H1 (cell line): ENCODE results near the gene RSRC2.
"Not testable (repeated sequence)": the region's sequence is repeated elsewhere in the genome, so short reads cannot be mapped to it uniquely, and the experiment has no call there.

Experiments used
- CEBPB ChIP-seq: IDR thresholded peaks from 2 replicates; pipeline ENCODE4 v1.6.1; 2012; ENCODE audit warnings: low read depth, low read length
- CREB1 ChIP-seq: IDR thresholded peaks from 2 replicates; pipeline ENCODE4 v1.6.1; 2012; ENCODE audit warnings: inconsistent platforms
- CTCF ChIP-seq, 3 experiments: IDR thresholded peaks; 1 replicate in 2 of 3; 2 replicates in 1 of 3; pipeline versions ENCODE4 v1.5.1 to v1.6.1; 2011; ENCODE audit warnings: low read length in 3 of 3, mild to moderate bottlenecking in 3 of 3, inconsistent platforms in 2 of 3, low read depth in 1 of 3, moderate library complexity in 1 of 3; ENCODE audit not compliant: insufficient read depth in 1 of 3; ENCODE audit errors: control extremely low read depth in 1 of 3
- EP300 ChIP-seq, 2 experiments: IDR thresholded peaks; 1 replicate in 1 of 2; 2 replicates in 1 of 2; pipeline ENCODE4 v1.6.1; 2011 to 2012; ENCODE audit warnings: low read depth in 2 of 2, low read length in 2 of 2, mild to moderate bottlenecking in 2 of 2, borderline replicate concordance in 1 of 2, inconsistent platforms in 1 of 2, moderate library complexity in 1 of 2
- MAFK ChIP-seq: IDR thresholded peaks from 2 replicates; pipeline ENCODE4 v1.6.1; 2012; ENCODE audit warnings: low read depth, mild to moderate bottlenecking, improper control_type of control experiment, low read length
- POLR2A ChIP-seq, 2 experiments: IDR thresholded peaks; 1 replicate in 1 of 2; 2 replicates in 1 of 2; pipeline ENCODE4 v1.6.1; 2011; ENCODE audit warnings: low read depth in 2 of 2, low read length in 2 of 2, mild to moderate bottlenecking in 2 of 2; ENCODE audit errors: control extremely low read depth in 1 of 2
- RXRA ChIP-seq: IDR thresholded peaks from 2 replicates; pipeline ENCODE4 v1.6.1; 2011; ENCODE audit warnings: low read depth, mild to moderate bottlenecking, low read length, moderate library complexity; ENCODE audit not compliant: insufficient read depth
- SIN3A ChIP-seq, 2 experiments: IDR thresholded peaks in 1 of 2; conservative IDR thresholded peaks in 1 of 2; 2 replicates each; pipeline ENCODE4 v1.6.1; 2011 to 2012; ENCODE audit warnings: low read length in 2 of 2, improper control_type of control experiment in 1 of 2, low read depth in 1 of 2, mild to moderate bottlenecking in 1 of 2
- TAF1 ChIP-seq: IDR thresholded peaks from 2 replicates; pipeline ENCODE4 v1.6.1; 2011; ENCODE audit warnings: mild to moderate bottlenecking, low read depth, low read length
- USF2 ChIP-seq: IDR thresholded peaks from 2 replicates; pipeline ENCODE4 v1.6.1; 2011; ENCODE audit warnings: low read length, improper control_type of control experiment
- YY1 ChIP-seq: IDR thresholded peaks from 2 replicates; pipeline ENCODE4 v1.6.1; 2011; ENCODE audit warnings: low read depth, mild to moderate bottlenecking, low read length
- ZNF274 ChIP-seq: IDR thresholded peaks from 2 replicates; pipeline ENCODE4 v1.7.0; 2012; ENCODE audit warnings: low read length, borderline replicate concordance; ENCODE audit errors: extremely low read depth
- TF ChIP-seq, protein P1 (sequence below): IDR thresholded peaks from 2 replicates; pipeline ENCODE4 v1.6.1; 2012; ENCODE audit warnings: inconsistent platforms

- not testable (repeated sequence) for TF ChIP-seq CTCF (IDR thresholded peaks at IDR 0.05; ENCODE audit: control extremely low read depth in 1 of 3, insufficient read depth in 1 of 3, low read depth in 1 of 3, low read length in 3 of 3); EP300 (IDR thresholded peaks at IDR 0.05; ENCODE audit: borderline replicate concordance in 1 of 2, low read depth in 2 of 2, low read length in 2 of 2); TAF1; USF2; POLR2A (IDR thresholded peaks at IDR 0.05; ENCODE audit: control extremely low read depth in 1 of 2, low read depth in 2 of 2, low read length in 2 of 2); MAFK; CREB1; ZNF274; CEBPB; RXRA; YY1; SIN3A (conservative IDR thresholded peaks at IDR 0.05 in 1 of 2, IDR thresholded peaks at IDR 0.05 in 1 of 2; ENCODE audit: low read depth in 1 of 2, low read length in 2 of 2)
- TF ChIP-seq, protein P1, sequence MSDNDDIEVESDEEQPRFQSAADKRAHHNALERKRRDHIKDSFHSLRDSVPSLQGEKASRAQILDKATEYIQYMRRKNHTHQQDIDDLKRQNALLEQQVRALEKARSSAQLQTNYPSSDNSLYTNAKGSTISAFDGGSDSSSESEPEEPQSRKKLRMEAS, result not testable (repeated sequence)
Measured at GRCh38 chr12:122464317-122465042, 62.3 kb downstream of the RSRC2 start.
